Dedifferentiated amniotic fluid mesenchymal stem cell (primary cell): ENCODE measurements around the gene ASCC3.

Source experiments
- DNase-seq: peaks from one replicate; pipeline ENCODE4 v3.0.0-alpha.2; 2016; ENCODE audit errors: extremely low spot score

ASCC3 gene

DNA sequence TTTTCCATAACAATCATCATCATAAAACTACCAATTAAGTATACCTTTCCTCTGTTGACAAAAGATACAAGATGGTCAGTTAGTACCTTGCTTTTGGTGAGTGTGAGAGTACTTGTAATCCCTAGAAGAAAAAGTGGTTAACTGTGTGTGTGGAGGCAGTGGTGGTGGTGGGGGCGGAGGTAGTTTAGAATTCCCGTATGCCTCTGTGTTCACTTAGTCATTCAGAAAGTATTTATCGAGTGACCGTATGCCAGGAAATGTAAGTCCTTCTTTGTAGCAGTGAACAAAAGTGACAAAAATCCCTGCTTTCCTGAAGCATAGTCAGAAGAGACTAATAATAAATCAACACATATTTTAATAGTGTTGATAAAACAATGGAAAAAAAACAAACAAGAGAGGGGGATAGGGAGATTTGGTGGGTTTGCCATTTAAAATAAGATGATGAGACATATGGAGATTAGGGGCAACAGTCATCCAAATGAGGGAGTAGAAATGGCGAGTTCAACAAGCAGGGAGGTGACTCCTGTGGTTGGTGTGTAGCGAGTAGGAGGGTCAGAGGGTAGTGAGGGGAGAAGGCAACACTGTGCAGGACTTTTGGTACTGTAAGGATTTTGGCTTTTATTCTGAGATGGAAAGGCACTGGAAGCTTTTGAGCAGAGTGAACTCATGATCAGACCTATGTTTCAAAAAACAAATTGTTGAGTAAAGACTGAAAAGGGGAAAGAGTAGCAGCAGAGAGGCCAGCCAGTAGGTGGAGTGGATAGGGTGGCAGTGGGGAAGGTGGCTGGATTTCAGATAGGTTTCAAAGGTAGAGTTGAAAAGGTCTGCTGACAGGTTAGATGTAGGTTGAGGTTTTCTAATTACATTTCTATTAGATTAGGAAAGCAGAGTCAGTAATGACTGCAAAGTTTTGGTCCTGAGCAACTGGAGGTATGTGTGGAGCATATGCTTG is 376.1 kb downstream of the ASCC3 start:
- DNase-seq: peak; percentile 79

DNA sequence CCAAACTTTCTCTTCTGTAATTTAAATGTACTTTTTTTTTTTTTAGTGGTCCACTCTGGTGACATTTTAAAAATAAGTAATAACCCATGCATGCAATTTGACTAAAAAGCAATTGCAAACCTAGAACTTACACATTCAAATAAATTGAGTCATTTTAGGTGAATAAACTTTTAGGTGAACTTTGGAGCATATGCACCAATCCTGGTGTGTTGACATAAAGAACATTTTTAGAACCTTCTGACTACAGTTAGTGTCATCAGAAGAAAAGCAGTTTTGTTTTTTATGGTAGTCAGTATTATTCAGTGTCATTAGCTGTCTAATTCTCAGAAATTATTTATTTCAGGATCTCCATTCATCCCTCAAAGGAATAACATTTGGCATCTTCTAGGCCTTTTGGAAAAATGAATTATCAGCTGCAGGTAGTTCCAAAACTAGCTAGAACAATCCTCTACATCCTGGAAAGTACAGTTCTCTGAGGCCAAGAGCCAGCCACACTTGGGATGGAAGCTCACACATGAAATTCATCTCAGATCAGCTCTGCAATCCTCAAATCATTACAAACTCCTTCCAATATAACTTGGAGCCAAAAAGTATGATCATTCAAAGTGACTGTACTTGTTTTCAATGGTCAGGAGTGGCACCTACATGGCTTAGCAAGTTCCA is 378.0 kb downstream of the ASCC3 start:
- no peak for DNase-seq

DNA sequence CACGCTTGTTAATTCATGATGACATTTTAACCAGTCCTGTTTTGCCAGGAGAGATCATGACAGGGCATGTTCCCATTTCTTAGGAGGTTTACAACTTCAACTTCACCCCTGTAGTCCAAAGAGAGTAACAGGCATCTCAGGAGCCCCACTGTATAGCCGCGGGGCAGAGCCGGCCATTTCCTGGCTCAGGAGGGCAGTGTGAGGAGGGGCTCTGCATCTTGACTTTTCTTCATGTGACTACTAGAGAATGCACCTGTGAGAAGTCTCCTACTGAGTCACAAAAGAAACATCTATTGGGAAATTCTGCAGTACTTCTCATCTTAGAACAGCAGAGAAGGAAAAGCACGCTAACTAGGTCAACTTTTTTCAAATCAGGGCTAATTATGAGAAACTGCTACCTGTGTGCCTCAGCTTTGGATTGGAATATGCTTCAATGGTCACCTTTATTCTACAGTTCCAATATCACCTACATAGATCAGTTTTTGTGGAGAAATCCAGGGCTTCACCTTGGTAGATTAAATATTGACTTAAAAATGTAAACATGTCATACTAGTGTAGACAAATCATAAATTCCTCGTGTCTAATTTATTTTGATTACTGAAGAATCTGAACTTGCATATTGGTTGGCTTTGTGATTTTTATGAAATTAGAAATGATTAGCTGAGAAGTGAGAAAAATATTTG is 387.8 kb downstream of the ASCC3 start:
- DNase-seq: no peak

DNA sequence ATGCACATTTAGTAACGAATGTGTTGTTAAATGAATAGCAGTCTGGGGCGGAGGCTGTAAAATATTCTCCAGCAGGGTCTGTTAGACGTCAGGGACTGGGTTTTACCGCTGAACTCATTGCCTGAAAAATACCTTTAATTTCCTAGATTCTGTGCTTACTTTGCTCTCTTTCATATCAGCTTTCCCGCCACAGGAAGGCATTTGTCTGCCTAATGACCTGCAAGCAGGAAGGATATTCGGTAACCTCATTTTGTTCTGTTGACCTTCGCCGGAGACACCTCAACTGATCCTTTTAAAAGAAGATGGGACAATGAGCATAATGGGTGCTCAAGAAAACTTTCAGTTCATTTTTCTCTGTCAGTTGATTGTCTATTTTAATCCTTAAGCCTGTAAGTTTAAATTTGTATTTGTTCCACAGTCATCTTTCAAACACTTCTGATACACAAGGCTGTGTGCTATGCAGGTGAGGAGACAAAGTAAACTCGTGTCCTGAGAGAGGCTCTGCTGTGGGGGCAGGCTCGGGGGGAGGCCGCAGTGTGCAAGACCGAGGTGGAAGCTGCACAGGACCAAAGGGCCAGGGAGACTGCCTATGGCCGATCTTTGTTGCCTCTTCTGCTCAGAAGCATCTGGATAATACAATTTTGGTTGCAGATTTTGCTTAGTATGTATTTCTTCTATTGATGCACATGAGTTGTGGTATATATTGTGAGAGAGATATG is 389.0 kb downstream of the ASCC3 start:
- DNase-seq: no peak

GRCh38 chr6:100490065-100490464 is 391.1 kb downstream of the ASCC3 start:
- no peak for DNase-seq

GRCh38 chr6:100488244-100488643 is 392.9 kb downstream of the ASCC3 start:
- no peak for DNase-seq

GRCh38 chr6:100487638-100488037 is 393.5 kb downstream of the ASCC3 start:
- no peak for DNase-seq

GRCh38 chr6:100485268-100485667 is 395.9 kb downstream of the ASCC3 start:
- DNase-seq: no peak

GRCh38 chr6:100484474-100484873 is 396.7 kb downstream of the ASCC3 start:
- DNase-seq: no peak

DNA sequence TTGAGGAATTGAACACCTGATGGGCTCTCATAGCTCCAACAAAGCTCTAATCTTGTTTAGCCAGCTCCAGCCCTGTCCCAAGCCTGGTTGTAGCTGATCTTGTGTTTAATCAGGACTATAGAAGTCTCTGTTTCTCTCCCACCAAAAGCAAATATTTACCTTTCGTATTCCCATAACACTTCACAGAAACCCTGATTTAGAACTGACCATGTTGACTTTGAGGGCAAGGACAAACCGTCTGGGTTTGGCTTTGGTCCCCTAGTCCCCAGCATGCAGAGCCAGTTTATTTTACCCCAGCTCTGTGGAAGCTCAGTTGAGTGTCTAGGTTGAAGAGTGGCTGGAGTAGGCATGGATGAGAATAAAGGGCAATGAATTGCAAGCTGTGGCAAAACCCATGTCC is 398.4 kb downstream of the ASCC3 start:
- DNase-seq: no peak

- DNase-seq: peak; percentile 35
Observed at GRCh38 chr6:100479179-100480035, 401.7 kb downstream of the ASCC3 start.

GRCh38 chr6:100475554-100476320 is 405.4 kb downstream of the ASCC3 start:
- DNase-seq: no peak

DNA sequence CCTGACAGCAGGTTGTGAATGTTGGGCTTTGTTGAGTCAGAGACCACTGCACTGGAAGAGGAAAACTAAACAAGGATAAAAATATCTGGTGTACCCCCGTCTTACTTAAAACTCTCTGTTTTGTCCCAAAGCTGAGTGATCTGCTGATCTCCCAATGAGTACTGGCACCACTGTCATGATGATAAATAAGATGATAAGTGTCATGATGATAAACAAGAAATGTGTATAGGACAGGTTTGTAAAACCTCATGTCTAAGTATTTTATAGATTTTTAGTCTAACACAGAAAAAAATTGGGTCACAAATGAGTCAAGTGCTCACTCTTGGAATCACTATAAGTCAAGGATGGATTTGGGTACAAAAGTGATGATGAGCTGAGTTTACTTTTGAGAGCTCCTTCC is 407.9 kb downstream of the ASCC3 start:
- DNase-seq: no peak

GRCh38 chr6:100472674-100473073 is 408.5 kb downstream of the ASCC3 start:
- no peak for DNase-seq

GRCh38 chr6:100470422-100471120 is 410.6 kb downstream of the ASCC3 start:
- no peak for DNase-seq

DNA sequence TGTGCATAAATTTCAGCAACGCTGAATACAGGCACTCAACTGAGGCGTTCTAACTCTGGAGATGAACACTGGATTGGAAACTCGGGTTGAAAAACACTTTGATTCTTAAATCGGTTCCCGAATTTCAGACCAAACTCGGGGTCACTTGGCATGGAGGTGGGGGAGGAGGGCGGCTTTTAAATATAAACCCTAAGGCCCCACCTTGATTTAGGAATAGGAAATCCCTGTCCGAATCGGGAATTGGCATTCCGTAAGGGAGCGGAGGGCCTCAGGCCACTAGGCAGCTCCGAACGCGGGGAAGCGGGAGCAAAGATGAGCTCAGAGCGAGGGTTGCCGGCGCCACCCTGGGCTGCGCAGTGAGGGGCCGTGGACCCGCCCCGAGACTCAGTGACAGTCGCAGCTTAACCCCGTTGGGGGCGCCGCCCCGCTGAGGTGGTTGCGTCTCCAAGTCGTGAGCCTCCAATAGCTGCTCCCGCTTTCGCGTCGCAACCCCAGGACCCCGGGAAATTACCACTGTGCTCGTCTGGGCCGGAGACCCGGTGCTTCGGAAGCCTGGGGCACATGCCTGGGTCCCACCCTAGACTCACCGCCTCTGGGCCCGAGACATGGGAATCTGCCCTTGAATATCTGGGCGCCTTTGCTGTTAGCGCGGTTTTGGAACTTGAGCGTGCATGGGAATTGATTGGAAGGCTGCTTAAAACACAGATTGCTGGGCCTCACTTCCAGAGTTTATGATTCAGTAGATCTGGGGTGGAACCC is 411.8 kb downstream of the ASCC3 start:
- no peak for DNase-seq

GRCh38 chr6:100468016-100468622 is 413.0 kb downstream of the ASCC3 start:
- no peak for DNase-seq
